OCI-LY7 (cell line): ENCODE results near the gene LRRC8C.

ENCODE experiments used
- EZH2phosphoT487 ChIP-seq: fragments of 200-600 bp; sonication (generic); IDR thresholded peaks from 2 replicates; pipeline ENCODE4 v1.6.1; 2018; ENCODE audit warnings: low read depth, borderline replicate concordance, mild to moderate bottlenecking, mixed run types, antibody characterized with exemption, low read length, moderate library complexity, mixed read lengths
- TF ChIP-seq, protein P1 (sequence below): fragments of 200-600 bp; sonication (generic); conservative IDR thresholded peaks from 2 replicates; pipeline ENCODE4 v1.5.1; 2014; ENCODE audit warnings: mild to moderate bottlenecking, antibody characterized with exemption, low read length, moderate library complexity, mixed read lengths

DNA sequence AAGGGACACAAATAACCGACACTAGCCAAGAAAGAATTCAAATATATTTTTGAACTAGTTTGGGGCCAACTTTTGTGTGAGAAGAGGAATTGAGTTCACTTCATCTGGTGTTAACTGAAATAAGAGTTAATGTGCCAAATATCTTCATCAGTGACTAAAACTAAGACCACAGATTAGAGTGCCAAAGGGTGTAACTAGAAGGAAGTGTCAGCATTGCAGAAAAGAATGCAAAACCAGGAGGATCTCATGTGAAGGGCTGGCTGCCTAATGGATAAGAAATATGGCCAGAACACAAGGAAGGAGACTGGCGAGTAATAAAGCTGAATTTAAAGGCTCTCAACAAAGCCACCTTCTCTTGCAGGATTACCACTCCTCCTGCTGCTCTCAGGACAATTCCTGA lies 126.1 kb downstream of the LRRC8C start:
- TF ChIP-seq, protein P1, sequence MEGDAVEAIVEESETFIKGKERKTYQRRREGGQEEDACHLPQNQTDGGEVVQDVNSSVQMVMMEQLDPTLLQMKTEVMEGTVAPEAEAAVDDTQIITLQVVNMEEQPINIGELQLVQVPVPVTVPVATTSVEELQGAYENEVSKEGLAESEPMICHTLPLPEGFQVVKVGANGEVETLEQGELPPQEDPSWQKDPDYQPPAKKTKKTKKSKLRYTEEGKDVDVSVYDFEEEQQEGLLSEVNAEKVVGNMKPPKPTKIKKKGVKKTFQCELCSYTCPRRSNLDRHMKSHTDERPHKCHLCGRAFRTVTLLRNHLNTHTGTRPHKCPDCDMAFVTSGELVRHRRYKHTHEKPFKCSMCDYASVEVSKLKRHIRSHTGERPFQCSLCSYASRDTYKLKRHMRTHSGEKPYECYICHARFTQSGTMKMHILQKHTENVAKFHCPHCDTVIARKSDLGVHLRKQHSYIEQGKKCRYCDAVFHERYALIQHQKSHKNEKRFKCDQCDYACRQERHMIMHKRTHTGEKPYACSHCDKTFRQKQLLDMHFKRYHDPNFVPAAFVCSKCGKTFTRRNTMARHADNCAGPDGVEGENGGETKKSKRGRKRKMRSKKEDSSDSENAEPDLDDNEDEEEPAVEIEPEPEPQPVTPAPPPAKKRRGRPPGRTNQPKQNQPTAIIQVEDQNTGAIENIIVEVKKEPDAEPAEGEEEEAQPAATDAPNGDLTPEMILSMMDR: no peak
- TF ChIP-seq EZH2phosphoT487: no peak
